ENCODE data around the gene MLLT11. TPM values are rescaled to one million over a fixed set of nuclear protein-coding genes. Genes with fewer than 3 reads are reported as not detected.

MLLT11 gene
- total RNA-seq, 1 donor from 2014 or later: 0.67 TPM

- H3K27ac Mint-ChIP-seq: peak overlapping the region; percentile 89
- ATAC-seq (ENCODE audit: low read depth) (no peak), DNase-seq (no peak)
- peak overlapping the region; percentile 94 for H3K4me3 Mint-ChIP-seq
- H3K9me3 Mint-ChIP-seq: no peaks in the 10 kb centered on the region
- no peaks in the 10 kb centered on the region for H3K27me3 Mint-ChIP-seq
- CTCF ChIA-PET: interaction anchor here (1.0 to 2.3 kb wide), 4 partner anchors 9 to 51 kb away, joined by 4 to 10 read pairs (median 9); partner anchors contain the start of genes GABPB2 and MLLT11
- peaks cover 32% of the 10 kb centered on the region for H3K36me3 Mint-ChIP-seq (ENCODE audit: low read depth)
- no peak for TF ChIP-seq CTCF (IDR thresholded peaks at IDR 0.05)
- intact Hi-C loops (cut with micrococcal nuclease): loop anchor here (1.0 to 5.0 kb wide), 5 partner anchors 11 to 171 kb away; partner anchors contain the start of genes ARNT, CDC42SE1, GABPB2 and PRUNE1
- POLR2A ChIA-PET: interaction anchor here (1.0 to 4.7 kb wide), 4 partner anchors 10 to 148 kb away, joined by 3 to 63 read pairs (median 20); partner anchors contain the start of genes CDC42SE1, GABPB2 and MLLT11
- H3K4me1 Mint-ChIP-seq: peaks cover 42% of the 10 kb centered on the region
Measured at GRCh38 chr1:151048645-151049032, 11.6 kb upstream of the MLLT11 start.

- DNase-seq (no peak), ATAC-seq (ENCODE audit: low read depth) (no peak)
- H3K27ac Mint-ChIP-seq: peak overlapping the region; percentile 44
- peaks cover 40% of the 10 kb centered on the region for H3K36me3 Mint-ChIP-seq (ENCODE audit: low read depth)
- POLR2A ChIA-PET: interaction anchor here (0.7 to 4.7 kb wide), 3 partner anchors 19 to 890 kb away, joined by 3 to 37 read pairs (median 3); partner anchors contain the start of gene GABPB2
- no peak for TF ChIP-seq CTCF (IDR thresholded peaks at IDR 0.05)
- H3K4me3 Mint-ChIP-seq: peak overlapping the region; percentile 24
- no peaks in the 10 kb centered on the region for H3K9me3 Mint-ChIP-seq
- peaks cover 45% of the 10 kb centered on the region for H3K4me1 Mint-ChIP-seq
- CTCF ChIA-PET: interaction anchor here (1.2 to 1.3 kb wide), 2 partner anchors 9 to 26 kb away, joined by 3 to 5 read pairs; no protein-coding TSS in a partner anchor
- intact Hi-C loops (cut with micrococcal nuclease): loop anchor here (2.0 to 5.0 kb wide), 2 partner anchors 41 to 172 kb away; partner anchors contain the start of genes ARNT and PRUNE1
- H3K27me3 Mint-ChIP-seq: no peaks in the 10 kb centered on the region
Measured at GRCh38 chr1:151049458-151049857, 10.7 kb upstream of the MLLT11 start.

GRCh38 chr1:151050051-151050688 is 10.0 kb upstream of the MLLT11 start:
- peak overlapping the region; percentile 57 for H3K27ac Mint-ChIP-seq
- no peak for TF ChIP-seq CTCF (IDR thresholded peaks at IDR 0.05)
- DNase-seq (no peak), ATAC-seq (ENCODE audit: low read depth) (no peak)
- H3K4me1 Mint-ChIP-seq: peaks cover 52% of the 10 kb centered on the region
- peaks cover 47% of the 10 kb centered on the region for H3K36me3 Mint-ChIP-seq (ENCODE audit: low read depth)
- intact Hi-C loops (cut with micrococcal nuclease): no loop called here
- POLR2A ChIA-PET: interaction anchor here (0.7 to 4.7 kb wide), 2 partner anchors 18 to 21 kb away, joined by 3 to 37 read pairs; partner anchors contain the start of gene GABPB2
- no peaks in the 10 kb centered on the region for H3K27me3 Mint-ChIP-seq
- H3K4me3 Mint-ChIP-seq: no peak overlapping the region
- CTCF ChIA-PET: interaction anchor here (1.2 to 1.3 kb wide), 2 partner anchors 8 to 26 kb away, joined by 3 to 5 read pairs; no protein-coding TSS in a partner anchor
- no peaks in the 10 kb centered on the region for H3K9me3 Mint-ChIP-seq

DNA sequence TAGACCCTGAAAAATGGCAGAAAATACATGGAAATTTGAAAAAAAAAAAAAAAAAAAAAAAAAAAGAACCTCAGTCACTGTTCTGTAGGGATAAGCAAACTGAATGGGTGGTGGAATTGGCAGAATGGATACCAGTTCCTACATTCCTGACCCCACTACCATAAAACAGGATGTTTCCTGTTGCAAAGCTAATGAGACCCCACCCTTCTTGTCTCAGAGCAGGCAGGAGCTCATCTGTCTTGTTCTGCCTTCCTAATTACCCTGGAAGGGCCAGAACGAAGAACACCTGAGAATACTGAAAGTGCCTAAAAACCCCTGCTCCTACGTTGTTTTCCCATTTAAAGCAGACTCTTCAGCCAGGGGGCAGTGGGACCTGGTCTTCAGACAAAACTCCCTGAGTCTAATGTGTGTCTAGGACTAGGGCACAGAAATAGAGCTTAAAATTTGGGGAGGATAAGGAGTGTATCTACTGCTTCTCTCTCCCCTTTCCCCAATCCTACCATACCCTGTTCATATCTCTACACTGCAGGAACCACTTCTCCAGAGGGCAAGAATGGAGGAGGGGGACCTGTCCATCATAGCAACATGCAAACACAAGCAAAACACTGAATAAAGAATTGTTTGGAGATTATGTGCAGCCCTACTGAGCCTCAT is 8.7 kb upstream of the MLLT11 start:
- no peak for ATAC-seq (ENCODE audit: low read depth)
- intact Hi-C loops (cut with micrococcal nuclease): no loop called here
- Mint-ChIP-seq H3K36me3 (ENCODE audit: low read depth) (peaks cover 60% of the 10 kb centered on the region), H3K4me1 (peaks cover 60% of the 10 kb centered on the region), H3K4me3 (no peak overlapping the region), H3K9me3 (no peaks in the 10 kb centered on the region), H3K27me3 (no peaks in the 10 kb centered on the region), H3K27ac (peak overlapping the region; percentile 42)
- TF ChIP-seq CTCF (IDR thresholded peaks at IDR 0.05): no peak
- ChIA-PET POLR2A (interaction anchor here (0.5 to 0.7 kb wide), 6 partner anchors 24 to 1166 kb away, joined by 3 to 12 read pairs (median 5); no protein-coding TSS in a partner anchor), CTCF (interaction anchor here (0.8 kb wide), 1 partner anchor 27 kb away, joined by 3 read pairs; no protein-coding TSS in a partner anchor)
- no peak for DNase-seq
